Brain microvascular endothelial cell (primary cell): Measurements from ENCODE around the gene LRP1.

Experiments used
- DNase-seq: peaks from one replicate; pipeline ENCODE4 v3.0.0-alpha.2; 2020
- H3K27ac ChIP-seq: fragments of 250-450 bp; sonication (Bioruptor Pico); 2 replicates; pipeline ENCODE4 v1.5.1; 2020; ENCODE audit warnings: mild to moderate bottlenecking, moderate library complexity
- H3K27me3 ChIP-seq: fragments of 250-450 bp; sonication (Bioruptor Pico); replicated peaks from 2 replicates; pipeline ENCODE4 v1.5.1; 2020; ENCODE audit warnings: mild to moderate bottlenecking
- H3K36me3 ChIP-seq: fragments of 250-450 bp; sonication (Bioruptor Pico); replicated peaks from 2 replicates; pipeline ENCODE4 v1.5.1; 2020; ENCODE audit warnings: mild to moderate bottlenecking
- H3K4me3 ChIP-seq: 2 replicates; pipeline ENCODE4 v1.5.1; 2011; ENCODE audit warnings: low read depth, mild to moderate bottlenecking, control low read depth, low read length, moderate library complexity
- CTCF ChIP-seq: IDR thresholded peaks from 2 replicates; pipeline ENCODE4 v1.5.1; 2011; ENCODE audit warnings: low read depth, mild to moderate bottlenecking, moderate library complexity, low read length, control low read depth, inconsistent platforms; ENCODE audit errors: missing control alignments
- in situ Hi-C: cut with HindIII; loops from 2 replicates; pipeline ENCODE4 v1.10.0; 2017; ENCODE audit warnings: low sequenced_read_pairs, low pct_ligation_motif_present

The LRP1 gene

DNA sequence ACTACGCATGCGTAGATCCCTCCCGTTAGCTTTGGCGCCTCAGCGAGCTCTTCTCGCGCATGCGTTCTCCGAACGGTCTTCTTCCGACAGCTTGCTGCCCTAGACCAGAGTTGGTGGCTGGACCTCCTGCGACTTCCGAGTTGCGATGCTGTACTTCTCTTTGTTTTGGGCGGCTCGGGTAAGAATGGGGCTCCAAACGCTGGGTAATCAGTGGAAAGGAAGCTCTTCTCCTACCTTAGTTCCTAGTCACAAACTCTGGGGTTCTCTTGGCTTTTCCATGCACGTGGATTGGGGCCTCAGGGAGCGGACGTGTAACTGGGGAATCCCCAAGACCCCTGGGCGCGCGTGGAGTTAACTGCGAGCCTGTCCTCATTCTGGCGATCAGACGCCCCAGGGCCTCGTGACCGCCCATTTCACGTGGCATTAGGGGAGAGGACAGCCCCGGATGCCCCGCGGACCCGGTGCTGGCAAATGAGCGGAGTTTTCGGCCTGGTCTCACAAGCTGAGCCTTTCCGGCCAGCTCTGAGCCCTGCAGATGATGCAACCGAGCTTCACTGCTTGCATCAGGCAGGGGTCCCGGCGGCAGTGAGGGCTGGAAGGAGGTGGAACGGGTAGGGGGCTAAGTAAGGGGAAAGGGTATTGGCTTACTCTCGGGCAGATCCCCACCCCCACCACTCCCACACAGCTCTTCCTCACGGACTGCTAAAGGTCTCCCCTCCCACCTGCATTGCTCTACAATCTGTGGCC is 101.5 kb downstream of the LRP1 start, which contains the start of gene SHMT2:
SHMT2 (plus strand) TSS at position 78 of the 747 bp plus-strand sequence; CDS start at position 146, 68 bp downstream.
- in situ Hi-C loops: no loop called here

DNA sequence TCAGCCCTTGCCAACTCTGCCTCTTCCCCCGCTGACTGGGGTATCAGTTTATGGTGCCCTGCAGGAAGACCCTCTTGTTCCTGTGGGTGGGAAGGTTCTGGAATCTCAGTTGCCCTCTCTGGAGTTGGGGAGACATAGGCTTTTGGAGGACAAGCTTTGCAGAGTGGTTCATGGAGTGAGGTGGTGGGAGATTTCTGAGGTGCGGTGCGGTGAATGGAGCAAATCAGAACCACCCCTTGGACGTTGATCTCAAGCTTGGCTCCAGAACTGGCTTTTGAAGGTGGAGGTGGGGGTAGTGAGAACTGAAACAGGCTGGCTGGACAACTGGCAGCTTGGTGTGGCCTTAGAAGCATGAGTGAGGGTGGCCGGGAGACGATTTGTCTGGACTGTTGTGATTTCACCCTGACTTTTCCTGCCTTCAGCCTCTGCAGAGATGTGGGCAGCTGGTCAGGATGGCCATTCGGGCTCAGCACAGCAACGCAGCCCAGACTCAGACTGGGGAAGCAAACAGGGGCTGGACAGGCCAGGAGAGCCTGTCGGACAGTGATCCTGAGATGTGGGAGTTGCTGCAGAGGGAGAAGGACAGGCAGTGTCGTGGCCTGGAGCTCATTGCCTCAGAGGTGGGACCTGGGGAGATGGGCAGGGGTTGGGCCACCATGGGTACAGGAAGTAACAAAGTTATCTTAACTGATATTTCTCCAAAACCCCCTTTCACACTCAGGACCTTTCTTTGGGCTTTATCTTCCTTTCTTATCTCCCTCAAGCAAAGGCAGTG is 102.3 kb downstream of the LRP1 start:
- in situ Hi-C loops: no loop called here
- H3K27me3 ChIP-seq: no peaks in the 10 kb centered on the region
- peak overlapping the region; percentile 88 for H3K4me3 ChIP-seq
- H3K36me3 ChIP-seq: peaks cover 39% of the 10 kb centered on the region
- DNase-seq: no peak
- H3K27ac ChIP-seq: peak overlapping the region; percentile 91
- TF ChIP-seq CTCF: no peak

More for the DNA sequence above, 101.5 kb downstream of the LRP1 start, which contains the start of gene SHMT2:
- peak; percentile 91 for DNase-seq
- Histone ChIP-seq H3K36me3 (peaks cover 34% of the 10 kb centered on the region), H3K4me3 (peak within 1 kb of the TSS; percentile 88), H3K27me3 (no peaks in the 10 kb centered on the region), H3K27ac (peak within 1 kb of the TSS; percentile 91)
- TF ChIP-seq CTCF: no peak

DNA sequence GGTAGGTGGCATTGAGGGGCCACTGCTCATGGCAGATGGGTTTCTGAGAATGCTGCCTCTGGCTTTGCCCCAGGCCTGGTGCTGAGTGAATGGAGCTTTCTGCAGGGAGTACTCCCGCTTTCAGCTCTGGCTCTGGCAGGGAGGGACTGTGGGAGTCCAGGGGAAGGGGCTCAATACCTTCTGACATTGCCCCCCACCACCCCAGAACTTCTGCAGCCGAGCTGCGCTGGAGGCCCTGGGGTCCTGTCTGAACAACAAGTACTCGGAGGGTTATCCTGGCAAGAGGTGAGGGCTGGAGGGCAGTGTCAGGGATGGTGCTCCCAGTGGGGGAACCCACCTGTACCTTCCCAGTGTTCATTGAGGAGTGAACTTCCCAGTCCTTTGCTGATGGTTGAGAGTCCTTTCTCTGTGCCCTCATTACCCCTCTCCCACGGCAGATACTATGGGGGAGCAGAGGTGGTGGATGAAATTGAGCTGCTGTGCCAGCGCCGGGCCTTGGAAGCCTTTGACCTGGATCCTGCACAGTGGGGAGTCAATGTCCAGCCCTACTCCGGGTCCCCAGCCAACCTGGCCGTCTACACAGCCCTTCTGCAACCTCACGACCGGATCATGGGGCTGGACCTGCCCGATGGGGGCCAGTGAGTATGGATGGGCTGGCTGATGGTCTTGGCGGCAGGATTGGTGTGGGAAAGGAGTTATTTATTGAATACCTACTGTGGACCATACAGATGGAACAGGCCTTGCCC is 103.2 kb downstream of the LRP1 start:
- in situ Hi-C loops: no loop called here
- Histone ChIP-seq H3K27ac (no peak overlapping the region), H3K27me3 (no peaks in the 10 kb centered on the region), H3K4me3 (peak overlapping the region; percentile 88), H3K36me3 (peaks cover 39% of the 10 kb centered on the region)
- no peak for DNase-seq
- TF ChIP-seq CTCF: no peak

GRCh38 chr12:57232156-57232756 is 104.0 kb downstream of the LRP1 start:
- TF ChIP-seq CTCF: no peak
- peaks cover 39% of the 10 kb centered on the region for H3K36me3 ChIP-seq

DNA sequence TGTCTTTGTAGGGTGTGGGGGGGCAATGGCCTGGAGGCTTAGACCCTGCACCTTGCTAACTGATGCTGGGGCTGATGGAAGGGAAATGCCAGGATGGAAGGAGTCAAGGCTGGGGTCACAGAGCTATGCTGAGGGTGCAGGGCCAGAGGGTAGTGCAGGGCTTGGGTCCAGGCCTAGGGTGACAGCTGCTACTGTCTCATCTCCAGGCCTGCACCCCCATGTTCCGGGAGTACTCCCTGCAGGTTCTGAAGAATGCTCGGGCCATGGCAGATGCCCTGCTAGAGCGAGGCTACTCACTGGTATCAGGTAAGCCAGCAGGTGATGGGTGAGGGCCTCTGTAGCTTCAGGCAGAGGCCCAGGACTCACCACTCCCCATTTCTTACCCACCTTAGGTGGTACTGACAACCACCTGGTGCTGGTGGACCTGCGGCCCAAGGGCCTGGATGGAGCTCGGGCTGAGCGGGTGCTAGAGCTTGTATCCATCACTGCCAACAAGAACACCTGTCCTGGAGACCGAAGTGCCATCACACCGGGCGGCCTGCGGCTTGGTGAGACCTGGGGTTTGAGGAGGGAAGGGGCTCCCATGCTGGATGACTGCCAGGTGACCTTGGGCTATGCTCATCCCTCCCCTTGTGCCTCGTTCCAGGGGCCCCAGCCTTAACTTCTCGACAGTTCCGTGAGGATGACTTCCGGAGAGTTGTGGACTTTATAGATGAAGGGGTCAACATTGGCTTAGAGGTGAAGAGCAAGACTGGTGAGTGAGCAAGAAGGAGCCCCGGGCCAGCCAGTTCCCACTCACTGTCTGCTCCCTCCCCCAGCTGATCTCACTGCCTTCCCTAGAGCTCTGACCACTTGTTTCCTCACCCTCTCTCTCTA is 105.3 kb downstream of the LRP1 start:
- DNase-seq: peak; percentile 81
- no peak overlapping the region for H3K4me3 ChIP-seq
- in situ Hi-C loops: no loop called here
- TF ChIP-seq CTCF: no peak
- H3K36me3 ChIP-seq: peaks cover 39% of the 10 kb centered on the region
- peak overlapping the region; percentile 65 for H3K27ac ChIP-seq
- no peaks in the 10 kb centered on the region for H3K27me3 ChIP-seq

More at GRCh38 chr12:57232156-57232756, 104.0 kb downstream of the LRP1 start:
- Histone ChIP-seq H3K27me3 (no peaks in the 10 kb centered on the region), H3K4me3 (no peak overlapping the region), H3K27ac (no peak overlapping the region)
- in situ Hi-C loops: no loop called here
- no peak for DNase-seq
